Ishikawa (cell line): ENCODE results near the gene FAM120B.

Experiments used
- CEBPB ChIP-seq: IDR thresholded peaks from 2 replicates; pipeline ENCODE4 v1.6.1; 2012
- EGR1 ChIP-seq: IDR thresholded peaks from 2 replicates; pipeline ENCODE4 v1.6.1; 2012
- EP300 ChIP-seq: IDR thresholded peaks from 2 replicates; pipeline ENCODE4 v1.6.1; 2012; ENCODE audit warnings: borderline replicate concordance
- TAF1 ChIP-seq: IDR thresholded peaks from 2 replicates; pipeline ENCODE4 v1.6.1; 2012; ENCODE audit warnings: low read depth, mild to moderate bottlenecking
- YY1 ChIP-seq: IDR thresholded peaks from 2 replicates; pipeline ENCODE4 v1.6.1; 2012; ENCODE audit warnings: low read depth
- ZBTB7A ChIP-seq: IDR thresholded peaks from 2 replicates; pipeline ENCODE4 v1.6.1; 2012; ENCODE audit warnings: low read depth
- TF ChIP-seq, protein P1 (sequence below): IDR thresholded peaks from 2 replicates; pipeline ENCODE4 v1.6.1; 2012; ENCODE audit warnings: low read depth, mild to moderate bottlenecking
- TF ChIP-seq, protein P2 (sequence below): IDR thresholded peaks from 2 replicates; pipeline ENCODE4 v1.6.1; 2012

DNA sequence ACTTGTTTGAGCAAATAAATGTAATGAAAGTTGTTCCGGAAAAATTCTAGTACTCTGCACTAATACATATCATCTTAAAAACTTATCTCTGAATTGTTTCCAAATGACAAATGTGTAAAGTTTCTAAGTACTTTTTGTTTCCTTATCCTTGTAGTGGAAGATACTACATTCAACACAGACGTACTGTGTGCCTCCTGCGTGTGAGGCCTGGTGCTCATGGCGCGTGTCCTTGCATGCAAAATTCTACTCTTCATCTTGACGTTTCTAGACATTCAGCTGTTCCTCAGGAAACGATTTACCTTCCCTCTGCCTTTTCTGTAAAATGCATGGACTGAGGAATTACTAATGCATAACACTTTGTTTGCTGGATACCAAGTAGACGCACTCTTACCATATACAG is 27.1 kb upstream of the FAM120B start:
- TF ChIP-seq EGR1, result no peak
- TF ChIP-seq TAF1, result no peak
- no peak for TF ChIP-seq EP300
- TF ChIP-seq, protein P1, sequence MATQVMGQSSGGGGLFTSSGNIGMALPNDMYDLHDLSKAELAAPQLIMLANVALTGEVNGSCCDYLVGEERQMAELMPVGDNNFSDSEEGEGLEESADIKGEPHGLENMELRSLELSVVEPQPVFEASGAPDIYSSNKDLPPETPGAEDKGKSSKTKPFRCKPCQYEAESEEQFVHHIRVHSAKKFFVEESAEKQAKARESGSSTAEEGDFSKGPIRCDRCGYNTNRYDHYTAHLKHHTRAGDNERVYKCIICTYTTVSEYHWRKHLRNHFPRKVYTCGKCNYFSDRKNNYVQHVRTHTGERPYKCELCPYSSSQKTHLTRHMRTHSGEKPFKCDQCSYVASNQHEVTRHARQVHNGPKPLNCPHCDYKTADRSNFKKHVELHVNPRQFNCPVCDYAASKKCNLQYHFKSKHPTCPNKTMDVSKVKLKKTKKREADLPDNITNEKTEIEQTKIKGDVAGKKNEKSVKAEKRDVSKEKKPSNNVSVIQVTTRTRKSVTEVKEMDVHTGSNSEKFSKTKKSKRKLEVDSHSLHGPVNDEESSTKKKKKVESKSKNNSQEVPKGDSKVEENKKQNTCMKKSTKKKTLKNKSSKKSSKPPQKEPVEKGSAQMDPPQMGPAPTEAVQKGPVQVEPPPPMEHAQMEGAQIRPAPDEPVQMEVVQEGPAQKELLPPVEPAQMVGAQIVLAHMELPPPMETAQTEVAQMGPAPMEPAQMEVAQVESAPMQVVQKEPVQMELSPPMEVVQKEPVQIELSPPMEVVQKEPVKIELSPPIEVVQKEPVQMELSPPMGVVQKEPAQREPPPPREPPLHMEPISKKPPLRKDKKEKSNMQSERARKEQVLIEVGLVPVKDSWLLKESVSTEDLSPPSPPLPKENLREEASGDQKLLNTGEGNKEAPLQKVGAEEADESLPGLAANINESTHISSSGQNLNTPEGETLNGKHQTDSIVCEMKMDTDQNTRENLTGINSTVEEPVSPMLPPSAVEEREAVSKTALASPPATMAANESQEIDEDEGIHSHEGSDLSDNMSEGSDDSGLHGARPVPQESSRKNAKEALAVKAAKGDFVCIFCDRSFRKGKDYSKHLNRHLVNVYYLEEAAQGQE, result no peak
- no peak for TF ChIP-seq ZBTB7A
- TF ChIP-seq CEBPB, result no peak
- TF ChIP-seq, protein P2, sequence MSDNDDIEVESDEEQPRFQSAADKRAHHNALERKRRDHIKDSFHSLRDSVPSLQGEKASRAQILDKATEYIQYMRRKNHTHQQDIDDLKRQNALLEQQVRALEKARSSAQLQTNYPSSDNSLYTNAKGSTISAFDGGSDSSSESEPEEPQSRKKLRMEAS, result no peak
- no peak for TF ChIP-seq YY1
